Lower leg skin (tissue), 4 donors: Measurements from ENCODE around the gene PCGF5. TPM values are rescaled to one million over a fixed set of nuclear protein-coding genes. Genes with fewer than 3 reads are reported as not detected.

ENCODE experiments used
- DNase-seq, 2 donors: peaks; one replicate each; pipeline ENCODE4 v3.0.0-alpha.2; 2019; ENCODE audit warnings: low spot score in 2 of 2
- H3K4me3 ChIP-seq: fragments of 200-600 bp; sonication (generic); 2 replicates; pipeline ENCODE4 v1.5.1; 2017; ENCODE audit warnings: mild to moderate bottlenecking, low read depth; ENCODE audit not compliant: poor library complexity, severe bottlenecking
- CTCF ChIP-seq, 3 donors: fragments of 450-650 bp; IDR thresholded peaks; one replicate each; pipeline ENCODE4 v1.5.1; 2016; ENCODE audit warnings: antibody characterized with exemption in 3 of 3, mild to moderate bottlenecking in 3 of 3, moderate library complexity in 2 of 3
- POLR2A ChIP-seq, 2 donors: fragments of 450-650 bp; IDR thresholded peaks; one replicate each; pipeline ENCODE4 v1.6.1; 2016 to 2017; ENCODE audit warnings: antibody characterized with exemption in 2 of 2, mild to moderate bottlenecking in 1 of 2, moderate library complexity in 1 of 2
- WGBS, 2 donors: methylation state at CpG; one replicate each; pipeline ENCODE4 v1.1.5; 2018; 5-methylcytosine and 5-hydroxymethylcytosine counted together
- intact Hi-C: fragments of 100-400 bp; cut with DNase I; formaldehyde crosslinking; loops from one replicate; pipeline ENCODE4 v1.15.0; 2023; ENCODE audit warnings: low total_unique reads
- total RNA-seq, 4 donors: library from RNA; depleted of rRNA; stranded (reverse); fragments of >200 nt; gene quantifications; one replicate each; pipeline ENCODE4 v1.1.0, GENCODE V29; 2016

Gene PCGF5
- total RNA-seq, 4 donors from 2014 or later, result 16.4 to 43.4 (median 28.3) TPM

GRCh38 chr10:91307489-91307888 is 87.0 kb downstream of the PCGF5 start:
- H3K4me3 ChIP-seq, result no peak overlapping the region
- no peak for DNase-seq
- 96 to 100% methylated on average over 1 of the region's 1 CpG for WGBS, 2 donors
- TF ChIP-seq CTCF (IDR thresholded peaks at IDR 0.05) (no peak), POLR2A (IDR thresholded peaks at IDR 0.05) (no peak)
- intact Hi-C loops, result no loop called here

GRCh38 chr10:91309711-91310110 is 89.2 kb downstream of the PCGF5 start:
- intact Hi-C loops, result no loop called here
- TF ChIP-seq CTCF (IDR thresholded peaks at IDR 0.05) (no peak), POLR2A (IDR thresholded peaks at IDR 0.05) (no peak)
- DNase-seq, result no peak
- H3K4me3 ChIP-seq, result no peak overlapping the region
- WGBS, 2 donors, result 89 to 92% methylated on average over 3 of the region's 3 CpGs

DNA sequence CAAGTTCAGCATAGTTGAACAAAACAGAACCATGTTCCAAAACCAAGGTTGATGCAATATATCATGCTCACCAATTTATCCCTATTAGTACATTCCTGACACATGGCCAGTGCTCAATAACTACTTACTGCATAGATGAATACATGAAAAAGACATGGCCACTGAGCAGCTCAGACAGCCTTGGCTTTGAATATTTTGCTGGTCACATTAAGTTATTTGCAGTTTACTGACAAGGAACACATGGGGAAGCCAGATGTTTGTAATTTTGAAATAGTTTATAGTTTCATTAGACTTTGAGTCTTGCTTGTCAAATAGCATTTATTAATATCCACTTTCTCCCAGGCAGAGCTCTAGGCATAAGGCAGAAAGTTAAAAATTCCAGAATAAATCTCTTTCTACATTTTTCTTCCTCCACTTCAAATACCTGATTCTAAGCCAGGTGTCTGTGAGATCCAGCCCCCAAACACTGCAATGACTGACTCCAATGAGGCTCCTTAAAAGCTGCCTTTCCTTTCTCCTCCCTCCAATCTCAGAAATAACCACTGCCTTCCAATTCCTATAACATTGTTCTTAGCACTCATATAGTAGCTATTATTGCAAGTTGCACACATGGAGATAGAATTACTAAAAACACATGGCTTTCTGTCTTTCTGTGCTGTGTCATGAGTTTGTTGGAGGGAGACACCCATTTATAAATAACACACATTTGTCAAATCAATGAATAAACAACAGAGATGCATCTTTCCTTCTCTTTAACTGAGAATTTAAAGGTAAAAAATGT is 91.3 kb downstream of the PCGF5 start:
- intact Hi-C loops, result no loop called here
- H3K4me3 ChIP-seq, result no peak overlapping the region
- TF ChIP-seq CTCF (IDR thresholded peaks at IDR 0.05) (no peak), POLR2A (IDR thresholded peaks at IDR 0.05) (no peak)
- no peak for DNase-seq

DNA sequence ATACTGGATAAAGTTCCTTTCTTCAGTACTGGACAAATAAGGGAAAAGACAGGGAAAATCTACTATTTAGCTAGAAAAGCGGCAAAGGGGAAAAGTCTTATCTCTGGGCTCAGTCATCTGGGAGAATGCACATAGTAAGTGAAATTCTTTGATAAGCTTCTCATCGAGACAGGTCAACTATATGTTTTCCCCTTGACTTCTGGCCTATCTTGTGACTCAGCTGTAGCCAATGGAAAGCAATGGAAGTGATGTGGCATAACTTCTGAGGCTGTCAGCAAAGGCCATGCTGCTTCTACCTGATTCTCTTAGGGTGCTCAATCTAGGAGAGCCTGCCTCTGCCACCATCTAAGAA is 91.9 kb downstream of the PCGF5 start:
- no peak overlapping the region for H3K4me3 ChIP-seq
- no peak for DNase-seq
- intact Hi-C loops, result no loop called here
- TF ChIP-seq CTCF (IDR thresholded peaks at IDR 0.05), result no peak
- no peak for TF ChIP-seq POLR2A (IDR thresholded peaks at IDR 0.05)
- WGBS, 2 donors, result 84 to 87% methylated on average over 2 of the region's 2 CpGs

- DNase-seq, result no peak
- intact Hi-C loops, result no loop called here
- no peak for TF ChIP-seq POLR2A (IDR thresholded peaks at IDR 0.05)
- no peak for TF ChIP-seq CTCF (IDR thresholded peaks at IDR 0.05)
Observed at GRCh38 chr10:91313796-91314485, 93.5 kb downstream of the PCGF5 start.

More at GRCh38 chr10:91313796-91314485, 93.5 kb downstream of the PCGF5 start:
- no peak overlapping the region for H3K4me3 ChIP-seq
- WGBS, 2 donors, result 52 to 63% methylated on average over 6 of the region's 6 CpGs
